HepG2 (cell line): ENCODE data around the gene MYOF. TPM values are rescaled to one million over a fixed set of nuclear protein-coding genes. Genes with fewer than 3 reads are reported as not detected.

ENCODE experiments used
- ATAC-seq: fragments of 200-7000 bp; cut with Tn5 transposase; 3 replicates; pipeline ENCODE4 v1.9.1; 2020; ENCODE audit warnings: mild to moderate bottlenecking, moderate library complexity
- BruUV-seq: library from RNA; stranded (reverse); fragments of 400-500 nt; replicated peaks from 2 replicates; lab custom pipeline; 2021; lab: Mats Ljungman, UMichigan
- CTCF ChIA-PET: fragments of 300-600 bp; formaldehyde crosslinking; extraction: SDS; loops from one replicate; lab custom pipeline; 2021; ENCODE audit warnings: low total read pairs, inconsistent platforms, low intra/inter-chr PET ratio; lab: Yijun Ruan, JAX
- POLR2A ChIA-PET: fragments of 350-600 bp; sonication (Branson Sonifier 250); formaldehyde crosslinking; loops from one replicate; lab custom pipeline; 2020; ENCODE audit warnings: antibody characterized with exemption, inconsistent platforms; lab: Yijun Ruan, JAX
- DNase-seq: peaks from one replicate; pipeline ENCODE4 v3.0.0-alpha.2; 2015; ENCODE audit warnings: low spot score
- FAIRE-seq: peaks from 3 replicates; lab custom pipeline; 2011; peaks lifted over from hg19 to GRCh38; lab: Jason Lieb, UNC
- H2AFZ ChIP-seq: one replicate; pipeline ENCODE4 v1.6.1; 2011; ENCODE audit warnings: low read length, inconsistent platforms
- H3K27ac ChIP-seq: fragments of 300-600 bp; 3 replicates; pipeline ENCODE4 v1.8.0; 2011; ENCODE audit warnings: mixed run types, mild to moderate bottlenecking, mixed read lengths, low read length, inconsistent platforms; ENCODE audit not compliant: insufficient read depth; ENCODE audit errors: extremely low read length
- H3K27me3 ChIP-seq, 2 experiments: fragments of 200-600 bp in 1 of 2; 2 replicates in 1 of 2; 3 replicates in 1 of 2; pipeline versions ENCODE4 v1.6.0 to v1.8.0; 2011; ENCODE audit warnings: low read length in 2 of 2, mild to moderate bottlenecking in 2 of 2, moderate library complexity in 2 of 2, inconsistent platforms in 1 of 2; ENCODE audit not compliant: insufficient read depth in 2 of 2, control insufficient read depth in 1 of 2
- H3K36me3 ChIP-seq, 2 experiments: fragments of 200-600 bp in 1 of 2; replicated peaks in 1 of 2; 2 replicates in 1 of 2; 3 replicates in 1 of 2; pipeline versions ENCODE4 v1.5.1 to v1.8.0; 2011; ENCODE audit warnings: low read length in 2 of 2, inconsistent platforms in 1 of 2; ENCODE audit not compliant: insufficient read depth in 2 of 2, control insufficient read depth in 1 of 2
- H3K4me1 ChIP-seq: 2 replicates; pipeline ENCODE4 v1.5.1; 2012; ENCODE audit warnings: low read length, inconsistent platforms; ENCODE audit not compliant: insufficient read depth
- H3K4me2 ChIP-seq: 2 replicates; pipeline ENCODE4 v1.6.0; 2011; ENCODE audit warnings: low read depth, low read length, inconsistent platforms
- H3K4me3 ChIP-seq, 3 experiments: fragments of 200-600 bp in 1 of 3; sonication (generic), shearing (Covaris generic) in 1 of 3; replicated peaks in 1 of 3; 2 replicates each; pipeline ENCODE4 v1.5.1; 2011 to 2016; ENCODE audit warnings: low read length in 3 of 3, inconsistent platforms in 2 of 3, low read depth in 2 of 3, mild to moderate bottlenecking in 2 of 3, control low read depth in 1 of 3, mixed read lengths in 1 of 3; ENCODE audit not compliant: insufficient read depth in 1 of 3
- H3K79me2 ChIP-seq: one replicate; pipeline ENCODE4 v1.6.1; 2011; ENCODE audit warnings: low read length, inconsistent platforms; ENCODE audit not compliant: insufficient read depth
- H3K9ac ChIP-seq: 2 replicates; pipeline ENCODE4 v1.6.0; 2011; ENCODE audit warnings: mild to moderate bottlenecking, low read depth, low read length, inconsistent platforms; ENCODE audit not compliant: insufficient read depth
- H3K9me3 ChIP-seq: 2 replicates; pipeline ENCODE4 v1.5.1; 2012; ENCODE audit warnings: mild to moderate bottlenecking, low read length
- H4K20me1 ChIP-seq: 2 replicates; pipeline ENCODE4 v1.6.0; 2011; ENCODE audit warnings: inconsistent platforms, mild to moderate bottlenecking, low read length, moderate library complexity; ENCODE audit not compliant: insufficient read depth
- ATF7 ChIP-seq, 2 experiments: fragments of 450-650 bp in 1 of 2; sonication (generic) in 1 of 2; formaldehyde crosslinking in 1 of 2; IDR thresholded peaks; 2 replicates each; pipeline versions ENCODE4 v1.4.0 to v1.6.1; 2016 to 2020; ENCODE audit warnings: antibody characterized with exemption in 1 of 2, mild to moderate bottlenecking in 1 of 2, missing genetic modification reagents in 1 of 2
- BHLHE40 ChIP-seq: IDR thresholded peaks from 2 replicates; pipeline ENCODE4 v1.6.1; 2011; ENCODE audit warnings: low read length, improper control_type of control experiment
- POLR2G ChIP-seq: fragments of 200-400 bp; formaldehyde crosslinking; IDR thresholded peaks from 2 replicates; pipeline ENCODE4 v1.6.1; 2018; ENCODE audit warnings: mild to moderate bottlenecking, low read depth, low read length, moderate library complexity
- SMAD1 ChIP-seq: sonication (generic); formaldehyde crosslinking; IDR thresholded peaks from 2 replicates; pipeline ENCODE4 v1.4.0; 2020; ENCODE audit warnings: missing genetic modification reagents, low read depth, mild to moderate bottlenecking, borderline replicate concordance
- ZNF30 ChIP-seq: sonication (generic); formaldehyde crosslinking; IDR thresholded peaks from 2 replicates; pipeline ENCODE4 v1.5.0; 2020; ENCODE audit warnings: mild to moderate bottlenecking, missing genetic modification reagents
- ZNF446 ChIP-seq: sonication (generic); formaldehyde crosslinking; IDR thresholded peaks from 2 replicates; pipeline ENCODE4 v1.5.0; 2020; ENCODE audit warnings: mild to moderate bottlenecking, missing genetic modification reagents
- WGBS: methylation state at CpG from one replicate; pipeline ENCODE4 v1.1.6; 2017; ENCODE audit warnings: low lambda C conversion rate; 5-methylcytosine and 5-hydroxymethylcytosine counted together
- in situ Hi-C: cut with HindIII; loops from 2 replicates; pipeline ENCODE4 v1.10.0; 2017; ENCODE audit warnings: low pct_unique_long_range_greater_than_20kb; ENCODE audit not compliant: extremely low pct_ligation_motif_present
- intact Hi-C: fragments of 100-400 bp; cut with micrococcal nuclease; formaldehyde crosslinking; loops from one replicate; pipeline ENCODE4 v1.10.0; 2022; ENCODE audit not compliant: unreplicated experiment
- polyA plus RNA-seq, 8 experiments: library from polyadenylated mRNA; depleted of rRNA in 3 of 8; stranded (reverse) in 7 of 8; unstranded in 1 of 8; fragments of >200 nt; fragmentation: Illumina TruSeq in 4 of 8; extraction: Trizol in 4 of 8; gene quantifications; 2 replicates each; pipeline versions ENCODE4 v1.2.1 to v1.2.3, GENCODE V29; 2011 to 2016; ENCODE audit warnings: low read depth in 4 of 8, missing spikeins in 1 of 8, mixed read lengths in 1 of 8; ENCODE audit not compliant: insufficient read depth in 1 of 8
- total RNA-seq, 5 experiments: library from RNA; depleted of rRNA; stranded (reverse); fragments of >200 nt; fragmentation: Illumina TruSeq; extraction: Trizol; gene quantifications; 2 replicates each; pipeline ENCODE4 v1.2.3, GENCODE V29; 2016; ENCODE audit warnings: low read depth in 1 of 5
- TF ChIP-seq, protein P1 (sequence below): IDR thresholded peaks from 2 replicates; pipeline ENCODE4 v1.6.1; 2016; ENCODE audit warnings: low read depth
- TF ChIP-seq, protein P2 (sequence below): IDR thresholded peaks from 2 replicates; pipeline ENCODE4 v1.6.1; 2012; ENCODE audit warnings: inconsistent platforms
- TF ChIP-seq, protein P3 (sequence below), 2 experiments: sonication (generic) in 1 of 2; formaldehyde crosslinking in 1 of 2; IDR thresholded peaks; 2 replicates each; pipeline versions ENCODE4 v1.4.0 to v1.6.1; 2016 to 2020; ENCODE audit warnings: borderline replicate concordance in 1 of 2, low read depth in 1 of 2, mild to moderate bottlenecking in 1 of 2, missing genetic modification reagents in 1 of 2
- TF ChIP-seq, protein P4 (sequence below): sonication (generic); formaldehyde crosslinking; IDR thresholded peaks from 2 replicates; pipeline ENCODE4 v1.8.0; 2022; ENCODE audit warnings: mild to moderate bottlenecking, missing genetic modification reagents, moderate library complexity
- TF ChIP-seq, protein P5 (sequence below): IDR thresholded peaks from 2 replicates; pipeline ENCODE4 v1.6.1; 2016; ENCODE audit warnings: low read depth, control low read depth
- TF ChIP-seq, protein P6 (sequence below): sonication (generic); formaldehyde crosslinking; IDR thresholded peaks from 2 replicates; pipeline ENCODE4 v1.4.0; 2020; ENCODE audit warnings: mild to moderate bottlenecking, missing genetic modification reagents

MYOF gene
- total and polyA plus RNA-seq, 2 of the 13 experiments (the other 11 are each of a cell fraction or from before 2014, with no cell fraction given) = 0.18 to 0.42 TPM

DNA sequence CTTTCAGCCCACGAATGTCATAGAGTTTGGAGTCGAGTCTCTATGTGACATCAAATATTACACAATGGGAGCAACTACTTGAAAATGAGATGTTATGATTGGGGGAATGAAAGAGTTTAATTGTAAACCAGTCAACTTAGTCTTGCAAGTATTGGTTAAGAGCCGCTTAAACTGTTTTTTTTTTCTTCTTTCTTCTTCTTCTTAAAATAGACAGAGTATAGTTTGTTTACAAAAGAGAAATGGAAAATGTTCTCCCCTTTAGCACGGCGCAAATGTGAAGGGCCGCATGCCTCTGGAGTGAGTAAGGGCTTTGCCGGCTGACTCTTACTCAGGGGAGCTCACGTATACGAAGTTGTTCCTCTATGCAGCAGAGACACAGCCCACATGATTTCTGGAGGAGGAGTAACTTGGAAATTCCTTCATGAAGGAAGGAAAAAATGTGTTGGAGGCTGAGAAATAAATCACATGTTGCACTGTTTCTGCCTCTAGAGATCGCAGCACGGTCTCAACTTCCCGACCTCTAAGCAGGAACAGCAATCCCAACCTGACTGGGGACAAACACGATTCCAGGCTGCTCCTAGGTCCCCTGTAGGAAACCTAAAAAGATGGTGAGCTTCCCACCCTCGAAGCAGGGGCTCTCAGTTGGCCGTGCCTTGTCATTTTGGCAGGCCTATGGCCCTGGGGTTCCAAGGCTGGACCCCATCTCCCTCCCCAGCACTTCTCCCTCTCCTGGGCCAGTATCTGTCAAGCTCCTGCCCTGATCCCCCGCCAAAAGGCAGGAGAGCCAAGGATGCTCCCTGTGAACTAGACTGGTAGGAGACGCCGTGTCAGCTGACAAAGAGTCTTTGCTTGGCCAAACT, 44.8 kb downstream of the MYOF start:
- Histone ChIP-seq H3K9me3 (no peaks in the 10 kb centered on the region), H2AFZ (peak overlapping the region; percentile 49), H3K27ac (peak overlapping the region; percentile 28), H3K4me1 (peaks cover 25% of the 10 kb centered on the region), H3K4me2 (peak overlapping the region; percentile 77), H3K36me3 (no peaks in the 10 kb centered on the region), H3K9ac (peak overlapping the region; percentile 52), H3K27me3 (no peaks in the 10 kb centered on the region), H3K79me2 (no peaks in the 10 kb centered on the region), H4K20me1 (no peaks in the 10 kb centered on the region), H3K4me3 (peak overlapping the region; percentile 9 to 35 (median 26); a peak in 5 of 6 replicates)
- ChIA-PET CTCF (no interaction called here), POLR2A (interaction anchor here (0.9 to 2.5 kb wide), 4 partner anchors 8 to 53 kb away, joined by 3 to 14 read pairs (median 4); no protein-coding TSS in a partner anchor)
- DNase-seq (peak; percentile 71), ATAC-seq (peak; percentile 97), FAIRE-seq (peak; percentile 43)
- BruUV-seq = TSS peak; percentile 69
- intact Hi-C loops (no loop called here), in situ Hi-C loops (no loop called here)
- WGBS = 17% methylated on average over 17 of the region's 18 CpGs
- TF ChIP-seq, protein P1, sequence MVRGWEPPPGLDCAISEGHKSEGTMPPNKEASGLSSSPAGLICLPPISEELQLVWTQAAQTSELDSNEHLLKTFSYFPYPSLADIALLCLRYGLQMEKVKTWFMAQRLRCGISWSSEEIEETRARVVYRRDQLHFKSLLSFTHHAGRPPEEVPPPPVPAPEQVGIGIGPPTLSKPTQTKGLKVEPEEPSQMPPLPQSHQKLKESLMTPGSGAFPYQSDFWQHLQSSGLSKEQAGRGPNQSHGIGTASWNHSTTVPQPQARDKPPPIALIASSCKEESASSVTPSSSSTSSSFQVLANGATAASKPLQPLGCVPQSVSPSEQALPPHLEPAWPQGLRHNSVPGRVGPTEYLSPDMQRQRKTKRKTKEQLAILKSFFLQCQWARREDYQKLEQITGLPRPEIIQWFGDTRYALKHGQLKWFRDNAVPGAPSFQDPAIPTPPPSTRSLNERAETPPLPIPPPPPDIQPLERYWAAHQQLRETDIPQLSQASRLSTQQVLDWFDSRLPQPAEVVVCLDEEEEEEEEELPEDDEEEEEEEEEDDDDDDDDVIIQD = peak; percentile 15; the same call in 1 of the 2 replicates
- TF ChIP-seq, protein P2, sequence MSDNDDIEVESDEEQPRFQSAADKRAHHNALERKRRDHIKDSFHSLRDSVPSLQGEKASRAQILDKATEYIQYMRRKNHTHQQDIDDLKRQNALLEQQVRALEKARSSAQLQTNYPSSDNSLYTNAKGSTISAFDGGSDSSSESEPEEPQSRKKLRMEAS = peak; percentile 20; the same call in 1 of the 2 replicates
- TF ChIP-seq POLR2G (peak; percentile 46; the same call in 1 of the 2 replicates), SMAD1 (no peak), ATF7 (IDR thresholded peaks at IDR 0.05) (0 out of 2 replicates have a peak, but pooled peaks have one; percentile 41), ATF7 (CRISPR knock-in tag; IDR thresholded peaks at IDR 0.05) (no peak), ZNF446 (CRISPR knock-in tag) (no peak), ZNF30 (no peak), BHLHE40 (peak; percentile 71)
- TF ChIP-seq, protein P3, sequence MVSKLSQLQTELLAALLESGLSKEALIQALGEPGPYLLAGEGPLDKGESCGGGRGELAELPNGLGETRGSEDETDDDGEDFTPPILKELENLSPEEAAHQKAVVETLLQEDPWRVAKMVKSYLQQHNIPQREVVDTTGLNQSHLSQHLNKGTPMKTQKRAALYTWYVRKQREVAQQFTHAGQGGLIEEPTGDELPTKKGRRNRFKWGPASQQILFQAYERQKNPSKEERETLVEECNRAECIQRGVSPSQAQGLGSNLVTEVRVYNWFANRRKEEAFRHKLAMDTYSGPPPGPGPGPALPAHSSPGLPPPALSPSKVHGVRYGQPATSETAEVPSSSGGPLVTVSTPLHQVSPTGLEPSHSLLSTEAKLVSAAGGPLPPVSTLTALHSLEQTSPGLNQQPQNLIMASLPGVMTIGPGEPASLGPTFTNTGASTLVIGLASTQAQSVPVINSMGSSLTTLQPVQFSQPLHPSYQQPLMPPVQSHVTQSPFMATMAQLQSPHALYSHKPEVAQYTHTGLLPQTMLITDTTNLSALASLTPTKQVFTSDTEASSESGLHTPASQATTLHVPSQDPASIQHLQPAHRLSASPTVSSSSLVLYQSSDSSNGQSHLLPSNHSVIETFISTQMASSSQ (IDR thresholded peaks at IDR 0.05; ENCODE audit: low read depth) = no peak
- TF ChIP-seq, protein P3 (CRISPR knock-in tag; IDR thresholded peaks at IDR 0.05; ENCODE audit: borderline replicate concordance) = no peak
- TF ChIP-seq, protein P4, sequence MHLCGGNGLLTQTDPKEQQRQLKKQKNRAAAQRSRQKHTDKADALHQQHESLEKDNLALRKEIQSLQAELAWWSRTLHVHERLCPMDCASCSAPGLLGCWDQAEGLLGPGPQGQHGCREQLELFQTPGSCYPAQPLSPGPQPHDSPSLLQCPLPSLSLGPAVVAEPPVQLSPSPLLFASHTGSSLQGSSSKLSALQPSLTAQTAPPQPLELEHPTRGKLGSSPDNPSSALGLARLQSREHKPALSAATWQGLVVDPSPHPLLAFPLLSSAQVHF (CRISPR knock-in tag) = no peak
- TF ChIP-seq, protein P5, sequence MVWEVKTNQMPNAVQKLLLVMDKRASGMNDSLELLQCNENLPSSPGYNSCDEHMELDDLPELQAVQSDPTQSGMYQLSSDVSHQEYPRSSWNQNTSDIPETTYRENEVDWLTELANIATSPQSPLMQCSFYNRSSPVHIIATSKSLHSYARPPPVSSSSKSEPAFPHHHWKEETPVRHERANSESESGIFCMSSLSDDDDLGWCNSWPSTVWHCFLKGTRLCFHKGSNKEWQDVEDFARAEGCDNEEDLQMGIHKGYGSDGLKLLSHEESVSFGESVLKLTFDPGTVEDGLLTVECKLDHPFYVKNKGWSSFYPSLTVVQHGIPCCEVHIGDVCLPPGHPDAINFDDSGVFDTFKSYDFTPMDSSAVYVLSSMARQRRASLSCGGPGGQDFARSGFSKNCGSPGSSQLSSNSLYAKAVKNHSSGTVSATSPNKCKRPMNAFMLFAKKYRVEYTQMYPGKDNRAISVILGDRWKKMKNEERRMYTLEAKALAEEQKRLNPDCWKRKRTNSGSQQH (CRISPR knock-in tag) = peak; percentile 28; the same call in 1 of the 2 replicates
- TF ChIP-seq, protein P6, sequence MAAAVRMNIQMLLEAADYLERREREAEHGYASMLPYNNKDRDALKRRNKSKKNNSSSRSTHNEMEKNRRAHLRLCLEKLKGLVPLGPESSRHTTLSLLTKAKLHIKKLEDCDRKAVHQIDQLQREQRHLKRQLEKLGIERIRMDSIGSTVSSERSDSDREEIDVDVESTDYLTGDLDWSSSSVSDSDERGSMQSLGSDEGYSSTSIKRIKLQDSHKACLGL (CRISPR knock-in tag) = no peak
